GM18858 (cell line): ENCODE data around the gene SETBP1.

ENCODE experiments used
- ATAC-seq: cut with Tn5 transposase; IDR thresholded peaks from one replicate; pipeline ENCODE4 v1.9.1; 2021; ENCODE audit not compliant: unreplicated experiment

Gene SETBP1

GRCh38 chr18:45100321-45101105 is 419.8 kb downstream of the SETBP1 start:
- no peak for ATAC-seq

- no peak for ATAC-seq
Observed at GRCh38 chr18:45102126-45102525, 421.4 kb downstream of the SETBP1 start.

- no peak for ATAC-seq
Observed at GRCh38 chr18:45102863-45103262, 422.2 kb downstream of the SETBP1 start.

GRCh38 chr18:45103319-45104048 is 422.8 kb downstream of the SETBP1 start:
- ATAC-seq: peak; percentile 33

GRCh38 chr18:45104049-45104395 is 423.3 kb downstream of the SETBP1 start:
- peak; percentile 16 for ATAC-seq

- peak; percentile 94 for ATAC-seq
Observed at GRCh38 chr18:45106331-45106774, 425.7 kb downstream of the SETBP1 start.

DNA sequence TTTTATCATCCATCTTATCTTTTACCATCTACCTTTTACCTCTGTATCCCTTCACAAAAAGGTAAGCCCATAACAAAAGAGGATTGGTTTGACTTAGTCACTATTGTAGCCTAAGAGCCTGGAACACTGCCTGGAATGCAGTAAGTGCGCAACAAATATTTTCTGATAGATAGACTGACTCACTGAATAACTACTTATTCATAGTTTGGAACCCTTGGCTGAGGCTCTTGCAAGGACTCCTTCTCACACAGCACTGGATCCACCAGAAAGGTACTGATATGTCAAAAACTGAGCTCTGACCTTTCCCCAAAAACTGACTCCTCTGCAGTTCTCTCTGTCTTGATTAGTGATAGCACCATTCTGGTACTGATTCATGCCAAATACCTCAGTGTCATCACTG is 426.7 kb downstream of the SETBP1 start:
- ATAC-seq: no peak

DNA sequence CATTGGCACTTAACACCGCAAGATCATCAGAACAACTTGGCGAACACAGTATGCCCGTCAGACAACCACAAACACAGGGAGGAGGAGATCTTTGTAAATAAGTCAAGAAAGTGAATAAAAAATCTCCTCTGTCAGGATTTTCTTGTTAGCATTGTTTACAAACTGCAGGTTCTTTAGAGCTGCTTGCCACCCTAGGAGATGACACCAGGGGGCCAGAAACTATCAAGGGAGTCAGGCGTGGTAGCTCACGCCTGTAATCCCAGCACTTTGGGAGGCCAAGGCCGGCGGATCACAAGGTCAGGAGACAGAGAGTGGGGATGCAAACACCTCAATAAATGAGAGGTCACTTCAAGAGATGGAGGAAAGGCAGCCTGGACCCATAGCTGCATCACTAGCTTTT is 428.1 kb downstream of the SETBP1 start:
- ATAC-seq: no peak

- no peak for ATAC-seq
Observed at GRCh38 chr18:45109271-45109670, 428.6 kb downstream of the SETBP1 start.

GRCh38 chr18:45109706-45110105 is 429.0 kb downstream of the SETBP1 start:
- no peak for ATAC-seq

- no peak for ATAC-seq
Observed at GRCh38 chr18:45110577-45111501, 430.2 kb downstream of the SETBP1 start.

DNA sequence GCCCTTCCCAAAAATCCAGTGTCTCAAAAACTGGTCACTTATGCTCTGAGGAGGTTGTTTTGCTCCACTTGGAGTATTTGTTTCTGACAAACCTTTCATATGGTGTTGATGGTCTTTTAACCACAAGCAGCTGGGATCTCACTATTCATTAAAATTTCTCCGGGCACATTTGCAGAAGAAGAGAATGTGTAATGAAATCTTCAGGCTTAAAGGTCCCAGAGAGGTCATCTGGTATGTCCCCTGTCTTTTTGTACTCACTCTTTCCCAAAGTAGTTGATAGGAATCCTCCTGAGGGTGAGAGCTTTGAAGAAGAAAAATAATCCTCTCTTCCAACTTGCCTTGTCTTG is 430.8 kb downstream of the SETBP1 start:
- no peak for ATAC-seq

DNA sequence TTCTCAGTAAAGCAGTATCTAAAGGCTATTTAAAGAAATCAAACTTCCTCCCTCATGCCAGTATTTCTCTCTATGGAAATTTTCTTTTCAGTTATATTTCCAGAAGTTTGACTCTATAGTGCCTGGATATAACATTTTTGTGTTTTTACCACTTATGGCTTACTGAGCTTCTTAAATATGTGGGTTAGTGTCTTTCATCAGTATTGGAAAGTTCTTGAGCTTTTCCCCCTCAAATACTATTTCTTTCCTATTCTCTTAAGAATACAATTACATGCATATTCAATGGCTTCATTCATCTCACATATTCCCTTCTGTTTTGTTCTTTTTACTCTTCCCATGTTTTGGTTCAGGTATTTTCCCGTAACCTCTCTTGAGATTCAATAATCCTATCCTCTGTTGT is 432.0 kb downstream of the SETBP1 start:
- no peak for ATAC-seq

DNA sequence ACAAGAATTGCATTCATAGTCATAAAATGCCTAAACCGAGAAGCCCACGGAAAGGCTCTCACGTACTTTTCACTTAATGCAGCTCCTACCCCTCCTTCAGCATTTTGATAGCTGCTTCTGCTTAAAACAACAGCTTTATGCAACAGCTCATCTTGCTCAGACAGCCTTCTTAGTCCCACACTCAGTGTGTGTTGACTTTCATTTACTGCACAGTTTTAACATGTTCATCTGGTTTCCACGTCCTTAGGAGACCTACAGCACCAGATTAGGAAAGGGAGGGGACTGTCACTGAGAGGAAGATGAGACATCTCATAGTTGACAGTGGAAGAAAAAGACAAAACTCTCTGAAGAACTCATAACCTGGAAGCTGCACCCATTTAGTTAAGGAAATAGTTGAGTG is 435.4 kb downstream of the SETBP1 start:
- no peak for ATAC-seq
